GM21390 (cell line): Measurements from ENCODE around the gene ANTXR1.

Experiments used
- ATAC-seq: cut with Tn5 transposase; IDR thresholded peaks from one replicate; pipeline ENCODE4 v1.9.1; 2021; ENCODE audit not compliant: unreplicated experiment

ANTXR1 gene

GRCh38 chr2:69204654-69205053 is 191.7 kb downstream of the ANTXR1 start:
- no peak for ATAC-seq

GRCh38 chr2:69205076-69205475 is 192.1 kb downstream of the ANTXR1 start:
- ATAC-seq = no peak

GRCh38 chr2:69205491-69205890 is 192.5 kb downstream of the ANTXR1 start:
- ATAC-seq = no peak

GRCh38 chr2:69208023-69208595 is 195.1 kb downstream of the ANTXR1 start:
- ATAC-seq = no peak

- ATAC-seq = no peak
Observed at GRCh38 chr2:69209482-69209881, 196.5 kb downstream of the ANTXR1 start.

GRCh38 chr2:69210385-69210784 is 197.4 kb downstream of the ANTXR1 start:
- ATAC-seq = no peak

GRCh38 chr2:69211048-69211447 is 198.1 kb downstream of the ANTXR1 start:
- no peak for ATAC-seq

GRCh38 chr2:69211686-69212085 is 198.7 kb downstream of the ANTXR1 start:
- ATAC-seq = no peak

GRCh38 chr2:69212238-69213028 is 199.5 kb downstream of the ANTXR1 start:
- ATAC-seq = no peak

- no peak for ATAC-seq
Observed at GRCh38 chr2:69213201-69213600, 200.2 kb downstream of the ANTXR1 start.

GRCh38 chr2:69213782-69214181 is 200.8 kb downstream of the ANTXR1 start:
- ATAC-seq = no peak

- ATAC-seq = no peak
Observed at GRCh38 chr2:69214898-69215297, 201.9 kb downstream of the ANTXR1 start.

- ATAC-seq = no peak
Observed at GRCh38 chr2:69216535-69217332, 203.8 kb downstream of the ANTXR1 start.

- ATAC-seq = no peak
Observed at GRCh38 chr2:69217333-69218080, 204.5 kb downstream of the ANTXR1 start.

- ATAC-seq = no peak
Observed at GRCh38 chr2:69221512-69221911, 208.5 kb downstream of the ANTXR1 start.

GRCh38 chr2:69221960-69222751 is 209.2 kb downstream of the ANTXR1 start:
- ATAC-seq = no peak

GRCh38 chr2:69222953-69223658 is 210.1 kb downstream of the ANTXR1 start:
- ATAC-seq = no peak

GRCh38 chr2:69223759-69224511 is 211.0 kb downstream of the ANTXR1 start:
- no peak for ATAC-seq

- no peak for ATAC-seq
Observed at GRCh38 chr2:69224512-69224837, 211.5 kb downstream of the ANTXR1 start.
